ENCODE data around the gene SIRPD. TPM values are rescaled to one million over a fixed set of nuclear protein-coding genes. Genes with fewer than 3 reads are reported as not detected.
A peak's percentile ranks its signal among the peaks of the same experiment; 100 is the strongest.

Gene SIRPD
- total and polyA plus RNA-seq, 4 experiments from 2014 or later: 0.11 to 0.17 TPM; not detected in 2

- Histone ChIP-seq H3K4me3 (ENCODE audit: low read length in 2 of 2) (no peak overlapping the region), H3K27ac (ENCODE audit: low read depth, low read length) (no peak overlapping the region), H3K36me3 (ENCODE audit: insufficient read depth, low read length) (no peaks in the 10 kb centered on the region), H3K4me1 (ENCODE audit: insufficient read depth, low read length) (no peaks in the 10 kb centered on the region), H3K27me3 (ENCODE audit: insufficient read depth, low read length) (no peaks in the 10 kb centered on the region), H3K9me3 (ENCODE audit: control insufficient read depth in 1 of 2, low read length in 2 of 2) (no peaks in the 10 kb centered on the region)
- DNase-seq: no peak
- ChIA-PET CTCF (ENCODE audit: partially characterized antibody) (interaction anchor here (2.8 kb wide), 1 partner anchor 196 kb away, joined by 10 read pairs; no protein-coding TSS in a partner anchor), POLR2A (ENCODE audit: partially characterized antibody) (no interaction called here)
- Mint-ChIP-seq H3K27ac (no peak overlapping the region), H3K27me3 (no peaks in the 10 kb centered on the region), H3K9me3 (peaks cover 0 to 11% (median 2%) of the 10 kb centered on the region in 8 donors), H3K36me3 (no peaks in the 10 kb centered on the region), H3K4me3 (no peak overlapping the region), H3K4me1 (peaks cover 0 to 6% (median 4%) of the 10 kb centered on the region in 4 donors)
- intact Hi-C loops (cut with micrococcal nuclease): no loop called here
Measured at GRCh38 chr20:1538655-1539054, 18.9 kb downstream of the SIRPD start.

GRCh38 chr20:1537731-1538058 lies 19.8 kb downstream of the SIRPD start:
- ChIA-PET POLR2A (ENCODE audit: partially characterized antibody) (no interaction called here), CTCF (ENCODE audit: partially characterized antibody) (interaction anchor here (2.8 kb wide), 1 partner anchor 197 kb away, joined by 10 read pairs; no protein-coding TSS in a partner anchor)
- Histone ChIP-seq H3K4me3 (ENCODE audit: low read length in 2 of 2) (no peak overlapping the region), H3K27me3 (ENCODE audit: insufficient read depth, low read length) (no peaks in the 10 kb centered on the region), H3K9me3 (ENCODE audit: control insufficient read depth in 1 of 2, low read length in 2 of 2) (no peaks in the 10 kb centered on the region), H3K4me1 (ENCODE audit: insufficient read depth, low read length) (no peaks in the 10 kb centered on the region), H3K27ac (ENCODE audit: low read depth, low read length) (no peak overlapping the region), H3K36me3 (ENCODE audit: insufficient read depth, low read length) (no peaks in the 10 kb centered on the region)
- Mint-ChIP-seq H3K27ac (peak overlapping the region in 2 of 7 donors; percentile 3 to 54), H3K27me3 (no peaks in the 10 kb centered on the region), H3K36me3 (no peaks in the 10 kb centered on the region), H3K4me3 (no peak overlapping the region), H3K4me1 (peaks cover 0 to 6% (median 4%) of the 10 kb centered on the region in 4 donors), H3K9me3 (peaks cover 0 to 11% (median 2%) of the 10 kb centered on the region in 8 donors)
- DNase-seq: no peak
- intact Hi-C loops (cut with micrococcal nuclease): no loop called here

- H3K27ac ChIP-seq (ENCODE audit: low read depth, low read length): no peak overlapping the region
- peaks cover 0 to 11% (median 2%) of the 10 kb centered on the region in 8 donors for H3K9me3 Mint-ChIP-seq
- ChIA-PET POLR2A (ENCODE audit: partially characterized antibody) (no interaction called here), CTCF (ENCODE audit: partially characterized antibody) (interaction anchor here (0.7 to 2.8 kb wide), 2 partner anchors 197 to 240 kb away, joined by 3 to 10 read pairs; no protein-coding TSS in a partner anchor)
- no peaks in the 10 kb centered on the region for H3K36me3 ChIP-seq (ENCODE audit: insufficient read depth, low read length)
- peak overlapping the region in 2 of 7 donors; percentile 3 to 54 for H3K27ac Mint-ChIP-seq
- no peak overlapping the region for H3K4me3 ChIP-seq (ENCODE audit: low read length in 2 of 2)
- H3K36me3 Mint-ChIP-seq: no peaks in the 10 kb centered on the region
- no peaks in the 10 kb centered on the region for H3K27me3 Mint-ChIP-seq
- no peak for DNase-seq
- H3K4me1 Mint-ChIP-seq: peaks cover 0 to 6% (median 4%) of the 10 kb centered on the region in 4 donors
- intact Hi-C loops (cut with micrococcal nuclease): no loop called here
- H3K27me3 ChIP-seq (ENCODE audit: insufficient read depth, low read length): no peaks in the 10 kb centered on the region
- no peaks in the 10 kb centered on the region for H3K4me1 ChIP-seq (ENCODE audit: insufficient read depth, low read length)
- H3K4me3 Mint-ChIP-seq: no peak overlapping the region
- no peaks in the 10 kb centered on the region for H3K9me3 ChIP-seq (ENCODE audit: control insufficient read depth in 1 of 2, low read length in 2 of 2)
Measured at GRCh38 chr20:1536893-1537730, 20.4 kb downstream of the SIRPD start.

GRCh38 chr20:1535420-1536175 lies 21.9 kb downstream of the SIRPD start:
- CTCF ChIA-PET (ENCODE audit: partially characterized antibody): interaction anchor here (4.3 kb wide), 1 partner anchor 199 kb away, joined by 37 read pairs; no protein-coding TSS in a partner anchor

DNA sequence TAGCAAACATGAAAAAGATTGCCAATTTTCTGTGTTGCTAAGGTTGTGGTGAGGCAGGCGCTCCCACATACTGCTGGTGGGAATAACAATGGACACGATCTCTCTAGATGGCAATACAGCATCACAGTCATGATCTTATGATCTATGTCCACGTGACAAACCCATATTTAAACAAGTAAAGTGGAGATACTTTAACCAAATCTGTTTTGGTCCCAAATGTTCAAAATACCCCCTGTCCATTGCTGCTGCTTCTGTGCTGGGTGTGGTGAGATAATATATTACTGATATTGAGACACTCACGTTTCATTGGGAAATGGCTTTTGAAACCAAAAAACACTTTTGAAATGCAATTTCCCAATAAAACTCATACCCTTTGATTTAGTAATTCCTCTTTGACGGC lies 23.0 kb downstream of the SIRPD start:
- Mint-ChIP-seq H3K4me1 (peaks cover 0 to 6% (median 4%) of the 10 kb centered on the region in 4 donors), H3K27ac (no peak overlapping the region), H3K4me3 (no peak overlapping the region), H3K36me3 (no peaks in the 10 kb centered on the region), H3K27me3 (peaks cover 0 to 3% of the 10 kb centered on the region in 2 donors), H3K9me3 (peaks cover 0 to under 1% (median 0%) of the 10 kb centered on the region in 8 donors)
- Histone ChIP-seq H3K27ac (ENCODE audit: low read depth, low read length) (no peak overlapping the region), H3K27me3 (ENCODE audit: insufficient read depth, low read length) (no peaks in the 10 kb centered on the region), H3K4me3 (ENCODE audit: low read length in 2 of 2) (no peak overlapping the region), H3K4me1 (ENCODE audit: insufficient read depth, low read length) (no peaks in the 10 kb centered on the region), H3K36me3 (ENCODE audit: insufficient read depth, low read length) (no peaks in the 10 kb centered on the region), H3K9me3 (ENCODE audit: control insufficient read depth in 1 of 2, low read length in 2 of 2) (no peaks in the 10 kb centered on the region)
- intact Hi-C loops (cut with micrococcal nuclease): no loop called here
- no peak for DNase-seq
- ChIA-PET POLR2A (ENCODE audit: partially characterized antibody) (no interaction called here), CTCF (ENCODE audit: partially characterized antibody) (interaction anchor here (0.7 to 4.3 kb wide), 6 partner anchors 24 to 243 kb away, joined by 3 to 37 read pairs (median 4); no protein-coding TSS in a partner anchor)

More at GRCh38 chr20:1535420-1536175, 21.9 kb downstream of the SIRPD start:
- no peaks in the 10 kb centered on the region for H3K4me1 ChIP-seq (ENCODE audit: insufficient read depth, low read length)
- no peaks in the 10 kb centered on the region for H3K36me3 ChIP-seq (ENCODE audit: insufficient read depth, low read length)
- no peak overlapping the region for H3K4me3 ChIP-seq (ENCODE audit: low read length in 2 of 2)
- H3K27me3 ChIP-seq (ENCODE audit: insufficient read depth, low read length): no peaks in the 10 kb centered on the region
- Mint-ChIP-seq H3K4me1 (peaks cover 0 to 6% (median 4%) of the 10 kb centered on the region in 4 donors), H3K27ac (no peak overlapping the region), H3K27me3 (peaks cover 0 to 1% of the 10 kb centered on the region in 2 donors), H3K4me3 (no peak overlapping the region), H3K9me3 (peaks cover 0 to 6% (median 0%) of the 10 kb centered on the region in 8 donors), H3K36me3 (no peaks in the 10 kb centered on the region)
- POLR2A ChIA-PET (ENCODE audit: partially characterized antibody): no interaction called here
- intact Hi-C loops (cut with micrococcal nuclease): no loop called here
- H3K9me3 ChIP-seq (ENCODE audit: control insufficient read depth in 1 of 2, low read length in 2 of 2): no peaks in the 10 kb centered on the region
- DNase-seq: no peak
- no peak overlapping the region for H3K27ac ChIP-seq (ENCODE audit: low read depth, low read length)

- peaks cover 0 to 2% (median 0%) of the 10 kb centered on the region in 8 donors for H3K9me3 Mint-ChIP-seq
Measured at GRCh38 chr20:1533059-1533458, 24.4 kb downstream of the SIRPD start.

More at GRCh38 chr20:1533059-1533458, 24.4 kb downstream of the SIRPD start:
- H3K9me3 ChIP-seq (ENCODE audit: control insufficient read depth in 1 of 2, low read length in 2 of 2): no peaks in the 10 kb centered on the region
- no peak overlapping the region for H3K4me3 ChIP-seq (ENCODE audit: low read length in 2 of 2)
- ChIA-PET POLR2A (ENCODE audit: partially characterized antibody) (interaction anchor here (1.0 kb wide), 2 partner anchors 126 to 201 kb away, joined by 3 read pairs; no protein-coding TSS in a partner anchor), CTCF (ENCODE audit: partially characterized antibody) (interaction anchor here (1.3 to 4.3 kb wide), 6 partner anchors 18 to 248 kb away, joined by 3 to 37 read pairs (median 5); no protein-coding TSS in a partner anchor)
- Mint-ChIP-seq H3K27me3 (peaks cover 2 to 6% of the 10 kb centered on the region in 2 donors), H3K4me3 (no peak overlapping the region), H3K36me3 (no peaks in the 10 kb centered on the region), H3K4me1 (peaks cover 0 to 6% (median 4%) of the 10 kb centered on the region in 4 donors), H3K27ac (no peak overlapping the region)
- H3K27me3 ChIP-seq (ENCODE audit: insufficient read depth, low read length): no peaks in the 10 kb centered on the region
- no peak overlapping the region for H3K27ac ChIP-seq (ENCODE audit: low read depth, low read length)
- intact Hi-C loops (cut with micrococcal nuclease): loop anchor here (1.0 kb wide), 1 partner anchor 201 kb away; no protein-coding TSS in a partner anchor
- DNase-seq: peak in 3 of 5 donors; percentile 3 to 12 (median 9)
- no peaks in the 10 kb centered on the region for H3K4me1 ChIP-seq (ENCODE audit: insufficient read depth, low read length)
- no peaks in the 10 kb centered on the region for H3K36me3 ChIP-seq (ENCODE audit: insufficient read depth, low read length)
